GM21576 (cell line): ENCODE data around the gene ANO7.
A peak's percentile ranks its signal among the peaks of the same experiment; 100 is the strongest.

ENCODE experiments used
- ATAC-seq: cut with Tn5 transposase; IDR thresholded peaks from one replicate; pipeline ENCODE4 v1.9.1; 2021; ENCODE audit warnings: mild to moderate bottlenecking, moderate library complexity; ENCODE audit not compliant: unreplicated experiment

ANO7 gene, protein sequence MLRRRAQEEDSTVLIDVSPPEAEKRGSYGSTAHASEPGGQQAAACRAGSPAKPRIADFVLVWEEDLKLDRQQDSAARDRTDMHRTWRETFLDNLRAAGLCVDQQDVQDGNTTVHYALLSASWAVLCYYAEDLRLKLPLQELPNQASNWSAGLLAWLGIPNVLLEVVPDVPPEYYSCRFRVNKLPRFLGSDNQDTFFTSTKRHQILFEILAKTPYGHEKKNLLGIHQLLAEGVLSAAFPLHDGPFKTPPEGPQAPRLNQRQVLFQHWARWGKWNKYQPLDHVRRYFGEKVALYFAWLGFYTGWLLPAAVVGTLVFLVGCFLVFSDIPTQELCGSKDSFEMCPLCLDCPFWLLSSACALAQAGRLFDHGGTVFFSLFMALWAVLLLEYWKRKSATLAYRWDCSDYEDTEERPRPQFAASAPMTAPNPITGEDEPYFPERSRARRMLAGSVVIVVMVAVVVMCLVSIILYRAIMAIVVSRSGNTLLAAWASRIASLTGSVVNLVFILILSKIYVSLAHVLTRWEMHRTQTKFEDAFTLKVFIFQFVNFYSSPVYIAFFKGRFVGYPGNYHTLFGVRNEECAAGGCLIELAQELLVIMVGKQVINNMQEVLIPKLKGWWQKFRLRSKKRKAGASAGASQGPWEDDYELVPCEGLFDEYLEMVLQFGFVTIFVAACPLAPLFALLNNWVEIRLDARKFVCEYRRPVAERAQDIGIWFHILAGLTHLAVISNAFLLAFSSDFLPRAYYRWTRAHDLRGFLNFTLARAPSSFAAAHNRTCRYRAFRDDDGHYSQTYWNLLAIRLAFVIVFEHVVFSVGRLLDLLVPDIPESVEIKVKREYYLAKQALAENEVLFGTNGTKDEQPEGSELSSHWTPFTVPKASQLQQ

DNA sequence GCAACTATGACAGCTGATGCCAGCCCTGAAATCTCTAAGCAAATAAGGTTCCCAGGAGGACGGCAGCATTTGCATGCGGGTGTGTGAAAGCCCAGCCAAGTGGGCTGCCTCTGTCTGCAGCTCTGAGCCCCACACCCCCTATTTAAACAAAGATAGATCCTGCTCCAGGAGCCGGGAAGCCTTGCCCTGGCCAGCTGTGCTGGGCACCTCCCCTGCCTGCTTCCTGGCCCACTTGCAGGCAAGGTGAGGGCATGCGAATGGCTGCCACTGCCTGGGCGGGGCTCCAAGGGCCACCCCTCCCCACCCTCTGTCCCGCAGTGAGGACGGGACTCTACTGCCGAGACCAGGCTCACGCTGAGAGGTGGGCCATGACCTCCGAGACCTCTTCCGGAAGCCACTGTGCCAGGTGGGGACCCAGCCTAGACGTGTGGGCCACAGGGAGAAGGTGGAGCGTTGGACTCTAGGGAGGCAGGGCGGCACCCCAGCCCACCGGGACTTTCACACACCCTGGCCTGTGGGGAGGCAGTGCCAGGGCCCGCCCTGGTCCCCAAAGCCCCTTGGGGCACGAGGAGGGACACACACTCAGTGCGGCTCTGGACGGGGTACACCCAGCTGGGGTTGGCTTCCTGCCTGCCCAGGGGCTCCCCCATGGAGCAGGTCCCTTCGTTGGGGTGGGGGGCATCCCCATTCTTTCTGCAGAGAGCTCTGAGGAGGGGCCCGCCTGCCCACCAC lies at the start of gene ANO7:
Gene ANO7, plus strand, starts transcription at position 317 of the 732 bp plus-strand sequence. CDS start 1,387 bp downstream, outside the sequence.
- ATAC-seq = no peak

DNA sequence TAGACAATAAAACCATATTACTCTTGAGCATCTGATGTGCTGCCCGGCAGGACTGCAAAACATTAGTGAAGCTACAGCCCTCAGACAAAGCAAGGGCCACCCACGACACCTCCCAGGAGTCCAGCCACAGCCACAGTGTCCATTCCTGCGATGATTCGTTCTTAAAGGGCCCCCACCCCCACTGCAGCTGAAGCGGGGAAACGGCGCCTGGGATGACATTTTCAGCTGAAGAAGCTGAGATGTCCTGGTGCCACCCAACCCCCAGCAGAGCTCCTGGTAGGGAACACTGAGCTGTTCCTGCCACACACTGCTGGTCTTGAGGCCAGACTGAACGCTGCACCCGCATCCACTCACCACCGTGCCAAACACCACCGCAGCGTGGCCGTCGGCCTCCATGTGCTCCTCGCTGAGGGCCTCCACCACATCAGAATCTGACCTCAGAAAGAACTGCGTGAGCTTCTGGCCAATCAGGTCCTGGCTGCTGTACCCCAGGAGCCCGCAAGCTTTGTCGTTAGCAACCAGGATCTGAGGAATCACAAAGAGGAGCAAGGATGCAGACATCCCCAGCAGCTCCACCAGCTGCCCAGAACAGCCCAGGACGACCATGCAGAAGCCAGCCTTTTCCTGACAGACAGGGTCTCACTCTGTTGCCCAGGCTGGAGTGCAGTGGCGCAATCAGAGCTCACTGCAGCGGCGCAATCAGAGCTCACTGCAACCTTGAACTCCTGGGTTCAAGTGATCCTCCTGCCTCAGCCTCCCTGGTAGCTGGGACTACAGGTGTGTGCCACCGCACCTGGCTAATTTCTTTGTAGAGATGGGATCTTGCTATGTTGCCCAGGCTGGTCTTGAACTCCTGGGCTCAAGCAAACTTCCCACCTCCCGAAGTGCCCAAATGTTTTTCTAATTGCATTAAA lies 48.7 kb upstream of the ANO7 start:
- no peak for ATAC-seq

DNA sequence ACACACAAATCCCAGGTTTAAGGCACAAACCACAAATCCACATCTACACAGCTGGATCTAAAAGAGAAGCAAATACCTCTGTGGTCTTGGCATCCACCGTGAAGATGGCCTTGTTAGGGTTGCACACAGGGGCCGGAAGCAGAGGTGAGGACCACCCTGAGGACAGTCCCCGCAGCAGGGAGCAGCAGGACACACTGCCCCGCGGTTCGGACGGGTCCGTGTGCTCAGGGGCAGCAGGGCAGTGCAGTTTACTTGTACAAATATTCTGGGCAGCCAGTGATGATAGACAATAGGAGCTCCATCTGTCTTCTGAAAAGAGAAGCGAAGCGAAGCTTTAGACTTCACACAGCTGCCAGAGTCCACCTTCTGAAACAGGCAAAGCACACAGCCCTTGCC lies 48.0 kb upstream of the ANO7 start:
- ATAC-seq = no peak

DNA sequence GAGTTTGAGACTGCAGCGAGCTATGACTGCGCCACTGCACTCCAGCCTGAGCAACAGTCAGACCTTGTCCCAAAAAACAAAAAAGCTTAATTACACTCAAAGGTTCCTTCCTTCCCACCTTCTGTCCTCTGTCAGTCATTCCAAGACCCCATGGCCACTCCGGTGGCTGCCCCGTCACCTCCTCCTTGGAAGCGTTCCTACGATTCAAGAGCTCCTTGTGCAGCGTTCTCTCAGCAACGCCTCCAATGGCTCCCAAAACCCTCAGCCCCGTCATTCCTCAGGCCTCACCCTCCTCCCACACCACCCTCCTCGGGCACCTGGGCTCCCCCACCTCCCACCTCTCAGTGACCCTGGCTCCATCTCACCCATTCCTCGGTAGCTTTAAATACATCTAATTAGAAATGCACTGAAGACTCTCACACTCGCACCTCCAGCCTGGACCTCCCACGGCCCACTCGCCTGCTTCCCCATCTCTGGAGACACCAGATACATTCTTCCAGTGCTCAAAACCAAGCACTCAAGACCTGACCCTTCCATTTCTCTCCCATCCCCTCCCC lies 47.2 kb upstream of the ANO7 start:
- no peak for ATAC-seq

DNA sequence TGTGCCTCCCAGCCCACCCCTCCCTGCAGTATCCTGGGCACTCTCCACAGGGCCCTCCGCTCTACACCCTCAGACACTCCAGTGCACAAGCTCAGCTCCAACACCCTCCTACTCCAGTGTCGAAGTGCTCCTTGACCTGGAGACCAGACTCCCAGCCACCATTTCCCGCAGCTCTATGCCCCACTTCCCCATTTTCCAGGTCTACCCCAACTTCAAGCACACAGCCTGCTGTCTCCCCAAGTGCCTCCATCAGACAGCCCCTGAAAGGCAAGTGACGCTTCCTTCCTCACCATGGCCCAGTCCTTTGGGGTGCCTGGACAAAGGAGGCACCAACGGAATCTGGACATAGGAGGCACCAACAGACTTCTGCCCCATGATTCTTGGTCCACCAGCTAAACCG lies 46.4 kb upstream of the ANO7 start:
- no peak for ATAC-seq

DNA sequence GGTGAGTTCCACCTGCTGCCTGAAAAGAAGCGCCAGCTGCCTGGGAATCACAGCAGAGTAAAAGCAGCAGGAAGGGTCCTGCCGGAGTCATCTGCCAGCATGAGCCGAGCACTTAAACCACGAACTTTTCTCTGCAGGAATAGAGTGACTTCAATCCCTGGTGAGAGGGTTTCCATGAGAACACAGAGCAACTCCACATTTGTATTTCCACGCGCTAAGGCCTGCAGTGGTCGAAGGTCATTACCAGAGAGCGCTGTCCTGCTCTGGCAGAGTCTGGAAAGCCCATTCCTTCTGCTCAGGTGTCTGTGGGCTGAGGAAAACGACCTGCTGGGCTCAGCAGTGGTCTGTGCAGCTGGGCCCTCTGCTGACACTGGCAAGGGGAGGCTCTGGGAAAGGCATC lies 45.9 kb upstream of the ANO7 start:
- ATAC-seq = no peak

DNA sequence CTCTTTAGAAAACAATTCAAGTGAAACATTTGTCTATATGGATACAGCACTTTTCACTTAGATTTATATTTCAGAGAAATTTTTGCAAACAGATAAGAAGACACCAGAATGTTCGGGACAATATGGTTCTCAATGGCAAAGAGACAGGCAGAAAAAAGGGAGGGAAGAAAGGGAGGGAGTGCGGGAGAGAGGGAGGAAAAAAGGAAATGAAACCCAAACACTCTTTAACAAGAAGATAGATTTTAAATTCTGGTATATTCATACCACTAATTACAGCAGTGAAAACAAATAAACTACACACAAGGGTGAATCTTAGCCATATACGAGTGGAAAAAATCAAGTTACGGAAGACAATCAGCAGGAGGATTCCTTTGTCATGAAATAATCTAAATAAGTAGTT lies 42.2 kb upstream of the ANO7 start:
- ATAC-seq = no peak

DNA sequence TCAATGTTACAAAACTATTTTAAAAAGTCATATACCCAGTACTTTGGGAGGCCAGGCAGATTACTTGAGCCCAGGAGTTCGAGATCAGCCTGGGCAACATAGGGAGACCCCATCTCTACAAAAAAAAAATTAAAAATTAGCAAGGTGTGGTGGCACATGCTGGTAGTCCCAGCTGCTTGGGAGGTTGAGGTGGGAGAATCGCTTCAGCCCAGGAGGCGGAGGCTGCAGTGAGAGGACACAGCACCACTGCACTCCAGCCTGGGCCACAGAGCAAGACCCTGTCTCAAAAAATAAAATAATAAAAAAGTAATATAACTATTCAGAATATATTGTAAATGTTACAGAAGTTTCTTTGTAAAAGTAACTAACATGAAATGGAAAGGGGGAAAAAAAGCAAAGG lies 41.1 kb upstream of the ANO7 start:
- no peak for ATAC-seq

DNA sequence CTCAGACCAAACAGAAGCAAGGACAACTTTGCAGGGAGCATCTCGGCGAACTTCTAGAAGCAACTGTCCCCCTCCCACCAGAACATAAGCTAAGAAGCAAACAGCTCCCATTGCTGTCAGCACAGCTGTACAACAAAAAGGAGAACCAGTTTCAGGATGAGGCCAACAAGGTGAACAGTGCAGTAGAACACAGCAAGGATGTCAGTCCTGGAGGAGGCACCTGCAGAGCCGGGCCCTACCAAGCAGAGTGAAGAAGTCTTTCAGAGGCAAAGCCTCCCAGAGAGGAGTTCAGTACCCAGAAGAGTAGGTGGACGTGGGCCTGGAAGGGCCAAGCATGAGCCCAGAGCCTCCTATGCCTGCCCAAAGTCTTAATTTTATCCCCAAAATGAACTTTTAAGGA lies 40.2 kb upstream of the ANO7 start:
- no peak for ATAC-seq

DNA sequence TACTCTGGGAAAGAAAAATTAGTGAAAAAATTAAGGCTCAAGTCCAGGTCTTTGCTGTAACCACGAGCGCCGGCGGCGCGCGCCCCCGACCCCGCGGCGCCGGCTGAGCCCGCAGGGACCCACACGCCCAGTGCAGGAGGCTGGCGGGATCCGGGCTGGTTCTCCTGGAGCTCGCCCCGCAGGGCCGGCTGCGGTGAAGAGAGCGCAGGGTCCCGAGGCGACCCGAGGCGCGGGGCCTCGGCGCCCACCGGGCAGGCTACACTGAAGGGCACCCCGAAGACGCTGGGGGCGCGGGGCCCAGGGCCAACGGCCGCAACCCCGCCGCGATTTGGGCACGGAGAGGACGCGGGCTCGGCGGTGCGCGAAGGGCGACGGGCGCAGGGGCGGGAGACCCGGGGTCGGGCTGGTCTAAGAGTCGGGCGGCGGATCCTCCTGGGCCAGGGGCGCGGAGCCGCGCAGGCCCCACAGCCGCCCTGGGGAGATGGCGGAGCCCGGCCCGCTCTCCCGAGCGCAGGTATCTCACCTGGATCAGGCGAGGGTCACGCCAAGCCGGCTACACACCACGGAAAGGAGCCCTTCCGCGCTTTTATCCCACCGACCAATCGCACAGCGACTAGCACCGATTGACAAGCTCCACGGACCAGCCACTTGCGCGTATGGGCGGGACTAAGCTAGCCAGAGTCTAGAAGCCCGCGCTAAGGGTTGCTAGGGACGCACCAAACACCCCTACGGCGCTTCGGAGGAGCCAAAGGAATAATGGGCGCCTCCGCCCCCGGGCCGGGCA lies 39.4 kb upstream of the ANO7 start, which contains the start of gene PASK:
Gene PASK, minus strand, starts transcription at position 582 of the 784 bp plus-strand sequence. CDS start 6,440 bp downstream, outside the sequence.
- peak; percentile 77 for ATAC-seq

DNA sequence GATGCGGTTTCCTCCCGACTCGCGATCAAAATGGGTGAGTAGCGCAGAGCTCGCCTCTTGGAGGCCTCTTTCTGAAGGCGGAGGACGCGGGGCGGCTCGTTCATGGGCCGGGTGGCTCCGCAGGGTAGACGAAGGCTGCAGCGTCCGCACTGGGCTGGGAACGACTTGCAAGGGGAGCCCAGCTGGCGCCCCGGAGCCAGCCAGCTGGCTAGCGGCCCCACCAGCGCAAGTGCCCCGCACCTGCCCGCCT lies 38.9 kb upstream of the ANO7 start:
- no peak for ATAC-seq

DNA sequence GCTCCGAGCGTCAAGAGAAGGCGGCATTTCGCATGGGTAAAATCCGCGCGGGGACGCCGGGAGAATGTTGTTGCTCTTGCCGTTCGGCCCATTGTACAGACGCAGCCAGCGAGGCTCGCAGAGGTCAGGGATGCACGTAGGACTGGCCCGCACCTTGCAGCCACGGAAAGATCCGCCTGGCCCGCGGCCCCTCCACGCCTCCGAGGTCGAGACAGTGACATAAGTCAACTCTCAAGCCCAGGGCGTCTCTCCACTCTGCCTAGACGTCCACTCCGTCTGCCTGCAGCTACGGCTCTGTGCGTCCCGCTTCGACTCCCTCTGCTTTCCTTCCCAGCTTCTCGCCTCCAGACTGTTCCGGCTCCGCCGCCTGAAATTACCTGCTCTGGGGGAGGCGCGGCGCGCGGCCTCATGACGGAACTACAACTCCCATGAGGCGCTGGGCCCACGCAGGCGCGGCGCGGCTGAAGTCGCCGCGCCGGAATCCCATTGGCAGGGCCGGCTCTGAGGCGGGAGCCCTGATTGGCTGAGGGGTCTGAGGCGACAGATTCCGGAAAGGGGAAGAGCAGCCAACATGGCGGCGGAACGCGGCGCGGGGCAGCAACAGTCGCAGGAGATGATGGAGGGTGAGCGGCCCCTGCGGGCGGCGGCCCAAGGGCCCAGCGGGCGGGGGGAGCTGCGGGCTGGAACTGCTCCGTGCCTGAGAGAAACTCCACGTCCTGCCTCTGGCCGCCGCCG lies 38.4 kb upstream of the ANO7 start, which contains the start of gene PPP1R7:
Gene PPP1R7, plus strand, starts transcription at position 543 of the 735 bp plus-strand sequence. Its CDS starts 29 bp downstream, at position 572.
- ATAC-seq = peak; percentile 70

DNA sequence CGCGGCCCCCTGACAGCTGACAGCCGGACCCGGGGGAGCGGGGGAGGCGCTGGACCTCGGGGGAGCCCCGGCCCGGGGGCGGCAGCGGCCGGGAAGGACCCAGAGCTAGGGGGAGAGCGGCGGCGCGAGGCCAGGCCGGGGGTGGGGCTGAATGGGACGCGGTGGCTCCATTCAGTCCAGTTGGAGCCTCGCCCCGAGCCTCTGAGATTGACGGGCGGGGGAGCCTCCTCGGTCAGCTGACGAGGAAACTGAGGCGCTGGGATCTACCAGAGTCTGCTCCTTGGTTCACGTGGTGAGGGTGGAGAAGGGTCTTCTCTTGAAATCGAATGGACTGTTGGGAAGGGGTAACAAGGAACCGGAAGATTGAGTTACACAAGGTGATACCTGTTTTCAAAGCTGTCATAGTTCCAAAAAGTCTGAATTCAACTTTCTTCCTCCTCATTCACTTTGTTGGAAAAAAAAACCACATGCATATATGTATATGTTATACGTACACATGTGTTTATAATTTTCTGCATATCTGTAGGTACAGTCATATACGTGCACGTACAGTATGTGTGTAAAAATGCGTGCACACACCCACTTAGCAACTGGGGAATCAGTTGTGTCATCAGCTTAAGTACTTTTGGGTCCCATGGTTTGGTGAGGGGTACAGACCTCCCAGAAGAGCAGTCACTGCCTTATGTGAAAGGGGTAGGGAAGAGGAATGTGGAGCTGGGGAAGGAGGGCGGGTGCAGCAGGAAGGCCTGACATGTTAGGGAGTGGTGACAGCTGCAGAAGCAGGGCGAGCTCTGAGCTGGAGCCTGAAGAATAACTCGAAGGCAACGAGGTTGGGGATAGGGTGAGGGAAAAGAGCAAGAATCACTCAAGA lies 37.6 kb upstream of the ANO7 start:
- no peak for ATAC-seq

DNA sequence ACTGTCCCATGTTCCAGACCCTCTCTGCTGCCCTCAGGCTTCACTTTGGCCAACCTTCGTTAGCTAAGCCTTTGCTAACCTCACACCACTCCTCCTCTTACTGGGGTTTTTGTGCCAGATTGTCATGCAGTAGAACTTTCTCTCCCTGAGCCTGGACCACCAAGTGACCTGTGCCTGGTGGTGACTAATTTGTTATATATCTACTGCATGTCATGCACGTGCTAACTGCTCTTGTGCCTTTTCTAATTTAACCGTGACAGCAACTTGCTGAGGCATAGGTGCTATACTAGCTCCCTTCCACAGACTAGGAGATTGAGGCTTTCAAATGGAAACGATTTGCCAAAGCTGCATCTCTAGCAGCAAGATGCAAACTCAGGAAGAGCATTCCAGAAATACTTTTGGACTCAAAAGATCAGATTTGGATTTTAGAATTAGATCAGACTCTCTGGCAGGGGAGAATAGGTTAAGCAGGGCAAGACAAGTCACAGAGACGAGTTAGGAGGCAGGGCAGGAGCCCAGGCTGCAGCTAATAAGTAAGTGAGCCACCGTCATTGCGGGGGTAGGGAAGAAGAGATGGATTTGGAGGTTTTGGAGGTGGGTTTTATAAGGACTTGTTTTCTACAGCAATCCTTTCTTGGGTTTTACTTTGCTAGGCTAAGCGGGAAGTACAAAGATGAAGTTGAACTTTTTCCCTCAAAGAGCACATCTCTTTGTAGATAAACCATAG lies 36.4 kb upstream of the ANO7 start:
- ATAC-seq = no peak

DNA sequence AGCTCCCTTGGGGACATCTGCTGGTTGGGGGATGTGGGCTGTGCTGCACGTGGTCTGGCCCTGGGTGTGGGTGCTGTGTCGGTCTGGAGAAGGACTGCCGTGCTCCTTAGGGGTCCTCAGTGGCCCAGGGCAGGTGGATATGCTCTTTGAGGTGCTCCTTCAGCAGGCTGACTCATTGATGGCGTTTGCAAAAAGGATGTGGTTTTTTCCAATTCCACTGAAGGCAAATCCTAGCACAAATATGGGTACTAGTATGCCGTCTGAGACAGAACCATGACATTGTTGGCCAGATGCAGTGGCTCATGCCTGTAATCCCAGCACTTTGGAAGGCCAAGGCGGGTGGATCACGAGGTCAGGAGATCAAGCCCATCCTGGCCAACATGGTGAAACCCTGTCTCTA lies 34.9 kb upstream of the ANO7 start:
- no peak for ATAC-seq

DNA sequence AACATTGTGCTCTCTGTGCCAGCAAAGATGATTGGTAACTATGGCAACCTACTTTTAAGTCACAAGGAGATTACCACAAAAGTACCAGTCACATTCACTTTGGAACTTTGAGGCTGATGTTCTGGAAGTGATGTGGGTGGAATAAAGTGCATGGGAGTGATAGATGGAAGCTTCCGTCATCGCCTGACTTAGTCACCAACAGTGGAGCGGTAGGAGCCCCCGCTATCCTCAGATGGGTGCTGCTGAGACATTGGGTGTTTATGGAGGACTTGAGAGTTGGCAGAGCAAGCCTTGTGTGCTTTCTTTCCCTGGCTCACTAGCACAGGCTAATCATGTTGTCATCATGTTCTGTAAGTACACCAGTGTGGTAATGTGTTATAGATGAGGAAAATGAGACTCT lies 33.6 kb upstream of the ANO7 start:
- ATAC-seq = no peak

DNA sequence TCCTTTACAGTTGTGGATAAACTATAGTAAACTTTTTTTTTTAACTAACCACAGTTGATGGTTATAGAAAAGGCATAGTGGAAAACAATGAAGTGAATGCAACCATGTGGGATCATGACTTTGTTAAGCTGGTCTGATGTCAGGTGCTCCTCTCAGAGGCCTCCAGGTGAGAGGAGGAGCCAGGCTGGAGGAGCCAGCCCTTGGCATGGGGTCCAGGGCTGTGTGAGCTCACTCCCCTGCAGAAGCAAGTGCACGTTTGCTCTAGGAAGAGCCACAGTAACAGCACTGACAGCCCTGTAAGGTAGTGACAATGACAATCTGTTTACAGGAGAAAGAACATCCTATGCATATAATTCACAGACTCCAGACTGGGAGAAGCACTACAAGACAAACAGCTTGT lies 32.5 kb upstream of the ANO7 start:
- no peak for ATAC-seq
